Measurements from ENCODE around the gene MED13L.

DNA sequence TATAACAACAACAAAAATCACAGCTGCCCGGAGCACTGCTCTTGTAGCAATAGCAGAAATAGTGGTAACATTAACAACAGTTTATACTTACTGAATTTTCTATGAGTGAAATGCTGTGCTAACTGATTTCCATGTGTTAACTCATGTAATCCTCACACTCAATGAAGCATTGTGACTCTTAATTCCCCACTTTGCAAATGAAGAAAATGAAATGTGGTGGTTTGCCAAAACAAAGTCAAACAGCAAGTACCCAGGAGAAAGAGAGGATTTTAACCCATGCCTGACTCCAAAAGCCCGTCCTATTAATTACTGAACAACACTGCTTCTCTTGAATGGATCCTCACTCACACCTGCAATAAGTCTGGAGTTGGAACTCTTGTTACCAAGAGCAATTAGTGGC is 123.5 kb downstream of the MED13L start:
- no peak for TF ChIP-seq OSR1 (CRISPR knock-in tag; IDR thresholded peaks at IDR 0.05)
- TF ChIP-seq, protein P1, sequence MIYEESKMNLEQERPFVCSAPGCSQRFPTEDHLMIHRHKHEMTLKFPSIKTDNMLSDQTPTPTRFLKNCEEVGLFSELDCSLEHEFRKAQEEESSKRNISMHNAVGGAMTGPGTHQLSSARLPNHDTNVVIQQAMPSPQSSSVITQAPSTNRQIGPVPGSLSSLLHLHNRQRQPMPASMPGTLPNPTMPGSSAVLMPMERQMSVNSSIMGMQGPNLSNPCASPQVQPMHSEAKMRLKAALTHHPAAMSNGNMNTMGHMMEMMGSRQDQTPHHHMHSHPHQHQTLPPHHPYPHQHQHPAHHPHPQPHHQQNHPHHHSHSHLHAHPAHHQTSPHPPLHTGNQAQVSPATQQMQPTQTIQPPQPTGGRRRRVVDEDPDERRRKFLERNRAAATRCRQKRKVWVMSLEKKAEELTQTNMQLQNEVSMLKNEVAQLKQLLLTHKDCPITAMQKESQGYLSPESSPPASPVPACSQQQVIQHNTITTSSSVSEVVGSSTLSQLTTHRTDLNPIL (CRISPR knock-in tag; IDR thresholded peaks at IDR 0.05; ENCODE audit: low read depth), result no peak
- no peak for TF ChIP-seq SNAI2 (CRISPR knock-in tag; IDR thresholded peaks at IDR 0.05)
- TF ChIP-seq, protein P2, sequence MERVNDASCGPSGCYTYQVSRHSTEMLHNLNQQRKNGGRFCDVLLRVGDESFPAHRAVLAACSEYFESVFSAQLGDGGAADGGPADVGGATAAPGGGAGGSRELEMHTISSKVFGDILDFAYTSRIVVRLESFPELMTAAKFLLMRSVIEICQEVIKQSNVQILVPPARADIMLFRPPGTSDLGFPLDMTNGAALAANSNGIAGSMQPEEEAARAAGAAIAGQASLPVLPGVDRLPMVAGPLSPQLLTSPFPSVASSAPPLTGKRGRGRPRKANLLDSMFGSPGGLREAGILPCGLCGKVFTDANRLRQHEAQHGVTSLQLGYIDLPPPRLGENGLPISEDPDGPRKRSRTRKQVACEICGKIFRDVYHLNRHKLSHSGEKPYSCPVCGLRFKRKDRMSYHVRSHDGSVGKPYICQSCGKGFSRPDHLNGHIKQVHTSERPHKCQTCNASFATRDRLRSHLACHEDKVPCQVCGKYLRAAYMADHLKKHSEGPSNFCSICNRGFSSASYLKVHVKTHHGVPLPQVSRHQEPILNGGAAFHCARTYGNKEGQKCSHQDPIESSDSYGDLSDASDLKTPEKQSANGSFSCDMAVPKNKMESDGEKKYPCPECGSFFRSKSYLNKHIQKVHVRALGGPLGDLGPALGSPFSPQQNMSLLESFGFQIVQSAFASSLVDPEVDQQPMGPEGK (CRISPR knock-in tag; IDR thresholded peaks at IDR 0.05; ENCODE audit: borderline replicate concordance), result no peak
- TF ChIP-seq ZFP3 (CRISPR knock-in tag; IDR thresholded peaks at IDR 0.05), result no peak
- no peak for TF ChIP-seq GLIS3 (CRISPR knock-in tag; IDR thresholded peaks at IDR 0.05)
- TF ChIP-seq, protein P3, sequence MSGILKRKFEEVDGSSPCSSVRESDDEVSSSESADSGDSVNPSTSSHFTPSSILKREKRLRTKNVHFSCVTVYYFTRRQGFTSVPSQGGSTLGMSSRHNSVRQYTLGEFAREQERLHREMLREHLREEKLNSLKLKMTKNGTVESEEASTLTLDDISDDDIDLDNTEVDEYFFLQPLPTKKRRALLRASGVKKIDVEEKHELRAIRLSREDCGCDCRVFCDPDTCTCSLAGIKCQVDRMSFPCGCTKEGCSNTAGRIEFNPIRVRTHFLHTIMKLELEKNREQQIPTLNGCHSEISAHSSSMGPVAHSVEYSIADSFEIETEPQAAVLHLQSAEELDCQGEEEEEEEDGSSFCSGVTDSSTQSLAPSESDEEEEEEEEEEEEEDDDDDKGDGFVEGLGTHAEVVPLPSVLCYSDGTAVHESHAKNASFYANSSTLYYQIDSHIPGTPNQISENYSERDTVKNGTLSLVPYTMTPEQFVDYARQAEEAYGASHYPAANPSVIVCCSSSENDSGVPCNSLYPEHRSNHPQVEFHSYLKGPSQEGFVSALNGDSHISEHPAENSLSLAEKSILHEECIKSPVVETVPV (CRISPR knock-in tag; IDR thresholded peaks at IDR 0.05), result no peak
